SU-DHL-6 (cell line): ENCODE results near the gene CLCF1.
"Not testable (repeated sequence)": the region's sequence is repeated elsewhere in the genome, so short reads cannot be mapped to it uniquely, and the experiment has no call there.

Experiments
- H2AFZ ChIP-seq: fragments of 200-600 bp; sonication (generic); 2 replicates; pipeline ENCODE4 v1.6.1; 2014; ENCODE audit warnings: low read depth, mild to moderate bottlenecking, moderate library complexity, mixed read lengths, antibody characterized with exemption, low read length; ENCODE audit not compliant: severe bottlenecking
- H3F3A ChIP-seq: fragments of 200-600 bp; shearing (Covaris generic); 2 replicates; pipeline ENCODE4 v1.6.0; 2016; ENCODE audit warnings: antibody characterized with exemption, mild to moderate bottlenecking; ENCODE audit not compliant: insufficient read depth
- H3K27ac ChIP-seq: fragments of 200-600 bp; sonication (generic); 2 replicates; pipeline ENCODE4 v1.5.1; 2016; ENCODE audit warnings: low read depth, mild to moderate bottlenecking, low read length, moderate library complexity, mixed read lengths
- H3K27me3 ChIP-seq: fragments of 200-600 bp; sonication (generic), shearing (Covaris generic); 2 replicates; pipeline ENCODE4 v1.6.0; 2014; ENCODE audit warnings: mild to moderate bottlenecking, low read length
- H3K36me3 ChIP-seq: fragments of 200-600 bp; sonication (generic); 2 replicates; pipeline ENCODE4 v1.6.1; 2014; ENCODE audit warnings: mild to moderate bottlenecking, low read length, mixed read lengths
- H3K4me2 ChIP-seq: fragments of 300-600, 200-600 bp; shearing (Covaris generic), sonication (generic); 2 replicates; pipeline ENCODE4 v1.6.0; 2014; ENCODE audit warnings: low read length, low read depth, mild to moderate bottlenecking; ENCODE audit not compliant: poor library complexity, severe bottlenecking
- H3K4me3 ChIP-seq: fragments of 200-600 bp; sonication (generic); 2 replicates; pipeline ENCODE4 v1.5.1; 2014; ENCODE audit warnings: antibody characterized with exemption, low read length, mild to moderate bottlenecking, mixed read lengths; ENCODE audit not compliant: insufficient read depth, poor library complexity, severe bottlenecking
- H3K79me2 ChIP-seq: fragments of 200-600 bp; sonication (generic); 2 replicates; pipeline ENCODE4 v1.6.1; 2014; ENCODE audit warnings: mild to moderate bottlenecking, low read length, moderate library complexity; ENCODE audit not compliant: insufficient read depth
- H3K9ac ChIP-seq: fragments of 200-600 bp; sonication (generic); 2 replicates; pipeline ENCODE4 v1.7.0; 2014; ENCODE audit warnings: mild to moderate bottlenecking, low read length
- H3K9me2 ChIP-seq: fragments of 200-600 bp; sonication (generic); replicated peaks from 2 replicates; pipeline ENCODE4 v1.6.1; 2014; ENCODE audit warnings: low read length; ENCODE audit not compliant: insufficient read depth
- H3K9me3 ChIP-seq: fragments of 200-600 bp; sonication (generic); 2 replicates; pipeline ENCODE4 v1.6.1; 2014; ENCODE audit warnings: low read length, mixed read lengths; ENCODE audit not compliant: insufficient read depth
- H4K20me1 ChIP-seq: fragments of 200-600 bp; sonication (generic); 2 replicates; pipeline ENCODE4 v1.6.1; 2014; ENCODE audit warnings: low read depth, mild to moderate bottlenecking, antibody characterized with exemption, low read length, moderate library complexity, mixed read lengths
- CTCF ChIP-seq: fragments of 200-600 bp; sonication (generic); IDR thresholded peaks from one replicate; pipeline ENCODE4 v1.5.1; 2017; ENCODE audit warnings: antibody characterized with exemption, mild to moderate bottlenecking, low read length, moderate library complexity; ENCODE audit not compliant: insufficient read depth, poor library complexity, severe bottlenecking
- EZH2phosphoT487 ChIP-seq: fragments of 200-600 bp; sonication (generic), shearing (Covaris generic); conservative IDR thresholded peaks from 2 replicates; pipeline ENCODE4 v1.6.1; 2018; ENCODE audit warnings: mild to moderate bottlenecking, antibody characterized with exemption, low read length, moderate library complexity, mixed read lengths

Gene CLCF1

GRCh38 chr11:67405688-67406339 is 32.4 kb upstream of the CLCF1 start:
- no peak for TF ChIP-seq EZH2phosphoT487
- no peak for TF ChIP-seq CTCF
- peaks cover 7% of the 10 kb centered on the region for H3K79me2 ChIP-seq
- peak overlapping the region; percentile 87 for H3K27ac ChIP-seq
- no peak overlapping the region for H3K4me3 ChIP-seq
- no peaks in the 10 kb centered on the region for H3K9me3 ChIP-seq
- peak overlapping the region; percentile 79; the same call in 1 of the 2 replicates for H3K9ac ChIP-seq
- H3F3A ChIP-seq: peaks cover 50% of the 10 kb centered on the region
- peak overlapping the region; percentile 83 for H3K4me2 ChIP-seq
- H3K36me3 ChIP-seq: no peaks in the 10 kb centered on the region
- no peak overlapping the region for H2AFZ ChIP-seq
- H3K27me3 ChIP-seq: no peaks in the 10 kb centered on the region
- H4K20me1 ChIP-seq: no peaks in the 10 kb centered on the region
- H3K9me2 ChIP-seq: no peaks in the 10 kb centered on the region

DNA sequence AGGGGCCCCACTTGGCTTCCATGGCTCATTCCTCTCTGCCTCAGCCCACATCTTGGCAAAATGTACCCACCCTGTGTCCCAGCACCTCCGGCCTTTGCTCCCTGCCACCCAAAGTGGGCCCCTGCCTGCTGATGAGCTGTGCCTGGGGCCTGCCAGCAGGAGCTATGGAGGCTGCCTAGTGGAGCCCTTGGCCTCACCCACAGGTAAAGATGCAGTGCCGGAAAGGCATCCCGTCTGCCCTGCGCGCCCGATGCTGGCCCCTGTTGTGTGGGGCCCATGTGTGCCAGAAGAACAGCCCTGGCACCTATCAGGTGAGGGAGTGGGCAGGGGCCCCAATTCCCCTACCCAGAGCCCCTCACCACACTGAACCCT is 31.8 kb upstream of the CLCF1 start:
- Histone ChIP-seq H3K9ac (peak overlapping the region; percentile 79), H3K27me3 (no peaks in the 10 kb centered on the region), H3K4me3 (peak overlapping the region; percentile 63), H3F3A (peaks cover 55% of the 10 kb centered on the region), H3K27ac (peak overlapping the region; percentile 87), H4K20me1 (no peaks in the 10 kb centered on the region), H3K36me3 (no peaks in the 10 kb centered on the region), H3K9me2 (no peaks in the 10 kb centered on the region), H3K4me2 (peak overlapping the region; percentile 83), H3K9me3 (no peaks in the 10 kb centered on the region), H2AFZ (no peak overlapping the region), H3K79me2 (peaks cover 13% of the 10 kb centered on the region)
- TF ChIP-seq CTCF (no peak), EZH2phosphoT487 (no peak)

GRCh38 chr11:67404515-67405195 is 31.3 kb upstream of the CLCF1 start:
- Histone ChIP-seq H3K4me2 (peak overlapping the region; percentile 83), H3K36me3 (no peaks in the 10 kb centered on the region), H3K9me3 (no peaks in the 10 kb centered on the region), H3K27me3 (no peaks in the 10 kb centered on the region), H3K79me2 (peaks cover 15% of the 10 kb centered on the region), H3K9me2 (no peaks in the 10 kb centered on the region), H3K27ac (peak overlapping the region; percentile 87), H3F3A (peaks cover 53% of the 10 kb centered on the region), H2AFZ (no peak overlapping the region), H3K9ac (peak overlapping the region; percentile 79), H4K20me1 (no peaks in the 10 kb centered on the region), H3K4me3 (peak overlapping the region; percentile 63)
- TF ChIP-seq CTCF (no peak), EZH2phosphoT487 (no peak)

- Histone ChIP-seq H3K27ac (peak overlapping the region; percentile 87), H3K4me3 (peak overlapping the region; percentile 63), H3K4me2 (peak overlapping the region; percentile 83), H3F3A (peaks cover 38% of the 10 kb centered on the region), H3K9ac (peak overlapping the region; percentile 79), H3K79me2 (peaks cover 15% of the 10 kb centered on the region)
- not testable (repeated sequence) for H2AFZ ChIP-seq, H3K27me3 ChIP-seq, H3K9me2 ChIP-seq, H3K9me3 ChIP-seq, H3K36me3 ChIP-seq, H4K20me1 ChIP-seq
These were observed 29.7 kb upstream of the CLCF1 start for GRCh38 chr11:67403085-67403484.

GRCh38 chr11:67402192-67402839 is 28.9 kb upstream of the CLCF1 start:
- H3K36me3 ChIP-seq, H4K20me1 ChIP-seq, H3K9me3 ChIP-seq, H3K9me2 ChIP-seq, H3K27me3 ChIP-seq, H2AFZ ChIP-seq: not testable (repeated sequence)
- peak overlapping the region; percentile 83 for H3K4me2 ChIP-seq
- peak overlapping the region; percentile 79 for H3K9ac ChIP-seq
- H3K4me3 ChIP-seq: peak overlapping the region; percentile 48
- peaks cover 31% of the 10 kb centered on the region for H3F3A ChIP-seq
- peaks cover 15% of the 10 kb centered on the region for H3K79me2 ChIP-seq
- peak overlapping the region; percentile 87 for H3K27ac ChIP-seq
